Tibial nerve (tissue), 4 donors: ENCODE data around the gene LRFN4.

Source experiments
- EP300 ChIP-seq, 2 donors: sonication (generic); formaldehyde crosslinking; IDR thresholded peaks; one replicate each; pipeline ENCODE4 v1.6.1; 2017; ENCODE audit warnings: antibody characterized with exemption in 2 of 2, mild to moderate bottlenecking in 1 of 2
- POLR2A ChIP-seq, 2 donors: fragments of 450-650 bp; IDR thresholded peaks; one replicate each; pipeline ENCODE4 v1.6.1; 2017; ENCODE audit warnings: antibody characterized with exemption in 2 of 2, mild to moderate bottlenecking in 2 of 2, moderate library complexity in 2 of 2
- TF ChIP-seq, protein P1 (sequence below), 5 experiments: fragments of 200-600 bp in 3 of 5; fragments of 450-650 bp in 2 of 5; sonication (generic) in 3 of 5; IDR thresholded peaks; one replicate each; pipeline ENCODE4 v1.5.1; 2016 to 2019; ENCODE audit warnings: antibody characterized with exemption in 5 of 5, mild to moderate bottlenecking in 3 of 5, moderate library complexity in 2 of 5

DNA sequence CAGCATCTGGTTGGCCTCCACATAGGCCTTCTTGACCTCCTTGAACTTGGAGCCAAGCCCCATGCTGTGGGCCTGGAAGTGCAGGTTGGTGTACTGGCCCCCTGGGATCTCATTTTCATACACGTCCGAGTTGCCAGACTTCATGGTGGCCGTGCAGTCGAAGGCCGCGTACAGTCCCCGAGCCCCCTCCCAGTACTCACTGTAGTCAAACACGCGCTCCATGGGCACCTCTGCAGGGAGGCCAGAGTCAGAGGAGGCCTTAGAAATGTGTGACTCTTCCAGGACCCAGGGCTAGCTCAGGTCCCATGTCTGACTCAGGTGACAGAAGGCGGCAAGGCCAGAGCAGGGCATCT is 6.7 kb upstream of the LRFN4 start:
- TF ChIP-seq, protein P1, sequence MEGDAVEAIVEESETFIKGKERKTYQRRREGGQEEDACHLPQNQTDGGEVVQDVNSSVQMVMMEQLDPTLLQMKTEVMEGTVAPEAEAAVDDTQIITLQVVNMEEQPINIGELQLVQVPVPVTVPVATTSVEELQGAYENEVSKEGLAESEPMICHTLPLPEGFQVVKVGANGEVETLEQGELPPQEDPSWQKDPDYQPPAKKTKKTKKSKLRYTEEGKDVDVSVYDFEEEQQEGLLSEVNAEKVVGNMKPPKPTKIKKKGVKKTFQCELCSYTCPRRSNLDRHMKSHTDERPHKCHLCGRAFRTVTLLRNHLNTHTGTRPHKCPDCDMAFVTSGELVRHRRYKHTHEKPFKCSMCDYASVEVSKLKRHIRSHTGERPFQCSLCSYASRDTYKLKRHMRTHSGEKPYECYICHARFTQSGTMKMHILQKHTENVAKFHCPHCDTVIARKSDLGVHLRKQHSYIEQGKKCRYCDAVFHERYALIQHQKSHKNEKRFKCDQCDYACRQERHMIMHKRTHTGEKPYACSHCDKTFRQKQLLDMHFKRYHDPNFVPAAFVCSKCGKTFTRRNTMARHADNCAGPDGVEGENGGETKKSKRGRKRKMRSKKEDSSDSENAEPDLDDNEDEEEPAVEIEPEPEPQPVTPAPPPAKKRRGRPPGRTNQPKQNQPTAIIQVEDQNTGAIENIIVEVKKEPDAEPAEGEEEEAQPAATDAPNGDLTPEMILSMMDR (IDR thresholded peaks at IDR 0.05), result no peak
- no peak for TF ChIP-seq POLR2A (IDR thresholded peaks at IDR 0.05)
- no peak for TF ChIP-seq EP300 (IDR thresholded peaks at IDR 0.05)
